ENCODE measurements around the gene HAUS8. TPM values are rescaled to one million over a fixed set of nuclear protein-coding genes. Genes with fewer than 3 reads are reported as not detected.

HAUS8 gene
- total RNA-seq, 1 donor from 2014 or later, result 7.5 TPM

Other genes starting within 250 kb of the HAUS8 start
- 17.8 TPM for gene SIN3B, start 246.1 kb downstream of the HAUS8 start, total RNA-seq (ENCODE audit: insufficient read depth, low replicate concordance)
- 2.2 TPM for gene F2RL3, start 186.5 kb downstream of the HAUS8 start, total RNA-seq (ENCODE audit: insufficient read depth, low replicate concordance)
- gene CPAMD8, start 48.6 kb downstream of the HAUS8 start, total RNA-seq (ENCODE audit: insufficient read depth, low replicate concordance), result 11.3 TPM
- 80.7 TPM for gene MYO9B, start 325 bp upstream of the HAUS8 start, total RNA-seq (ENCODE audit: insufficient read depth, low replicate concordance)
- gene USE1, start 139.9 kb upstream of the HAUS8 start, total RNA-seq (ENCODE audit: insufficient read depth, low replicate concordance), result 11.1 TPM
- 3.4 TPM for gene OCEL1, start 150.8 kb upstream of the HAUS8 start, total RNA-seq (ENCODE audit: insufficient read depth, low replicate concordance)
- 20.0 TPM for gene NR2F6, start 170.5 kb upstream of the HAUS8 start, total RNA-seq (ENCODE audit: insufficient read depth, low replicate concordance)
- gene USHBP1, start 189.3 kb upstream of the HAUS8 start, total RNA-seq (ENCODE audit: insufficient read depth, low replicate concordance), result 1.2 TPM
- 45.3 TPM for gene BABAM1, start 192.0 kb upstream of the HAUS8 start, total RNA-seq (ENCODE audit: insufficient read depth, low replicate concordance)
- not detected for gene ANKLE1, start 206.4 kb upstream of the HAUS8 start, total RNA-seq (ENCODE audit: insufficient read depth, low replicate concordance)
- 8.7 TPM for gene ABHD8, start 228.0 kb upstream of the HAUS8 start, total RNA-seq (ENCODE audit: insufficient read depth, low replicate concordance)
- gene MRPL34, start 230.4 kb upstream of the HAUS8 start, total RNA-seq (ENCODE audit: insufficient read depth, low replicate concordance), result 18.5 TPM
- 6.5 TPM for gene DDA1, start 234.1 kb upstream of the HAUS8 start, total RNA-seq (ENCODE audit: insufficient read depth, low replicate concordance)